GM23338 (cell line): ENCODE data around the gene GIPC2. TPM values are rescaled to one million over a fixed set of nuclear protein-coding genes. Genes with fewer than 3 reads are reported as not detected.
"Not testable (repeated sequence)": the region's sequence is repeated elsewhere in the genome, so short reads cannot be mapped to it uniquely, and the experiment has no call there.

Experiments used
- ATAC-seq: fragments of 200-7000 bp; cut with Tn5 transposase; 3 replicates; pipeline ENCODE4 v1.9.1; 2020
- DNase-seq: peaks from one replicate; pipeline ENCODE4 v3.0.0-alpha.2; 2015; ENCODE audit warnings: low spot score
- H2AFZ ChIP-seq: fragments of 200-600 bp; sonication (generic); 2 replicates; pipeline ENCODE4 v1.8.0; 2016; ENCODE audit warnings: antibody characterized with exemption, mild to moderate bottlenecking, moderate library complexity
- H3F3A ChIP-seq: fragments of 200-600 bp; sonication (generic); replicated peaks from 2 replicates; pipeline ENCODE4 v1.8.0; 2017; ENCODE audit warnings: antibody characterized with exemption, mixed run types, low read depth
- H3K27ac ChIP-seq: fragments of 200-600 bp; sonication (generic); 2 replicates; pipeline ENCODE4 v1.6.1; 2016; ENCODE audit warnings: low read depth
- H3K27me3 ChIP-seq: fragments of 200-600 bp; sonication (generic); 2 replicates; pipeline ENCODE4 v1.8.0; 2016; ENCODE audit warnings: mild to moderate bottlenecking, mixed run types, moderate library complexity; ENCODE audit not compliant: insufficient read depth
- H3K36me3 ChIP-seq: fragments of 200-600 bp; sonication (generic); 2 replicates; pipeline ENCODE4 v1.8.0; 2016; ENCODE audit warnings: mild to moderate bottlenecking; ENCODE audit not compliant: insufficient read depth
- H3K4me1 ChIP-seq: fragments of 200-600 bp; sonication (generic); 2 replicates; pipeline ENCODE4 v1.8.0; 2016; ENCODE audit warnings: mild to moderate bottlenecking, moderate library complexity; ENCODE audit not compliant: insufficient read depth
- H3K4me2 ChIP-seq: fragments of 200-600 bp; sonication (generic); 2 replicates; pipeline ENCODE4 v1.7.1; 2017; ENCODE audit warnings: mixed run types
- H3K4me3 ChIP-seq: fragments of 200-600 bp; sonication (generic); 2 replicates; pipeline ENCODE4 v1.6.1; 2016; ENCODE audit warnings: mixed run types
- H3K79me2 ChIP-seq: fragments of 200-600 bp; sonication (generic); replicated peaks from 2 replicates; pipeline ENCODE4 v1.8.0; 2017; ENCODE audit warnings: mild to moderate bottlenecking; ENCODE audit not compliant: insufficient read depth
- H3K9me2 ChIP-seq: fragments of 200-600 bp; sonication (generic); 2 replicates; pipeline ENCODE4 v1.8.0; 2017; ENCODE audit not compliant: insufficient read depth
- H4K20me1 ChIP-seq: fragments of 200-600 bp; sonication (generic); replicated peaks from 2 replicates; pipeline ENCODE4 v1.8.0; 2017; ENCODE audit warnings: mild to moderate bottlenecking; ENCODE audit not compliant: insufficient read depth
- H3K27ac Mint-ChIP-seq: 2 replicates; pipeline ENCODE4 v1.8.0; 2020; ENCODE audit warnings: inconsistent platforms, mild to moderate bottlenecking, moderate library complexity, mixed read lengths
- H3K27me3 Mint-ChIP-seq: 3 replicates; pipeline ENCODE4 v1.8.0; 2022; ENCODE audit warnings: low read depth, mild to moderate bottlenecking, moderate library complexity, mixed read lengths, inconsistent platforms; ENCODE audit not compliant: insufficient read depth, poor library complexity
- H3K36me3 Mint-ChIP-seq: 3 replicates; pipeline ENCODE4 v1.8.0; 2021; ENCODE audit warnings: low read depth, mild to moderate bottlenecking, inconsistent platforms, moderate library complexity, mixed read lengths
- H3K4me1 Mint-ChIP-seq: 3 replicates; pipeline ENCODE4 v1.8.0; 2020; ENCODE audit warnings: mild to moderate bottlenecking, inconsistent platforms, mixed read lengths
- H3K4me3 Mint-ChIP-seq: 3 replicates; pipeline ENCODE4 v1.8.0; 2021; ENCODE audit warnings: moderate library complexity, mild to moderate bottlenecking, inconsistent platforms, mixed read lengths
- H3K9me3 Mint-ChIP-seq: 3 replicates; pipeline ENCODE4 v1.8.0; 2020; ENCODE audit warnings: moderate library complexity, mild to moderate bottlenecking, inconsistent platforms, mixed read lengths
- CREB1 ChIP-seq: fragments of 250-450 bp; sonication (Bioruptor Pico); IDR thresholded peaks from 2 replicates; pipeline ENCODE4 v1.5.0; 2020; ENCODE audit warnings: low read depth, mild to moderate bottlenecking, moderate library complexity
- EZH2phosphoT487 ChIP-seq: fragments of 200-600 bp; sonication (generic); IDR thresholded peaks from one replicate; pipeline ENCODE4 v1.8.1; 2018; ENCODE audit warnings: antibody characterized with exemption; ENCODE audit not compliant: unreplicated experiment
- POLR2AphosphoS5 ChIP-seq: IDR thresholded peaks from 2 replicates; pipeline ENCODE4 v1.6.1; 2016; ENCODE audit warnings: antibody characterized with exemption, low read depth
- STAT1 ChIP-seq: IDR thresholded peaks from one replicate; pipeline ENCODE4 v1.6.1; 2016; ENCODE audit warnings: antibody characterized with exemption; ENCODE audit not compliant: unreplicated experiment
- ZNF114 ChIP-seq: fragments of 250-450 bp; sonication (Bioruptor Pico); IDR thresholded peaks from 2 replicates; pipeline ENCODE4 v1.5.0; 2020; ENCODE audit warnings: mild to moderate bottlenecking, moderate library complexity
- ZNF331 ChIP-seq: fragments of 250-450 bp; sonication (Bioruptor Pico); IDR thresholded peaks from 2 replicates; pipeline ENCODE4 v1.5.0; 2020; ENCODE audit warnings: low read depth, mild to moderate bottlenecking, moderate library complexity
- polyA plus RNA-seq: library from polyadenylated mRNA; unstranded; fragments of >200 nt; fragmentation: Nextera tagmentation; extraction: Ambion mirVana; gene quantifications from 2 replicates; pipeline ENCODE4 v1.2.1, GENCODE V29; 2016
- total RNA-seq: library from RNA; depleted of rRNA; stranded (reverse); fragments of >200 nt; shearing (Covaris generic); gene quantifications from 2 replicates; pipeline ENCODE4 v1.2.3, GENCODE V29; 2014
- TF ChIP-seq, protein P1 (sequence below), 2 experiments: fragments of 200-600 bp in 1 of 2; sonication (generic) in 1 of 2; conservative IDR thresholded peaks; 2 replicates each; pipeline versions ENCODE4 v1.5.1 to v1.6.1; 2016 to 2017; ENCODE audit warnings: antibody characterized with exemption in 2 of 2, low read depth in 2 of 2, mild to moderate bottlenecking in 2 of 2, moderate library complexity in 1 of 2
- TF ChIP-seq, protein P2 (sequence below): IDR thresholded peaks from one replicate; pipeline ENCODE4 v1.6.1; 2018; ENCODE audit warnings: antibody characterized with exemption; ENCODE audit not compliant: unreplicated experiment

GIPC2 gene
- total and polyA plus RNA-seq, 2 experiments from 2014 or later: 1.2 to 1.5 TPM

DNA sequence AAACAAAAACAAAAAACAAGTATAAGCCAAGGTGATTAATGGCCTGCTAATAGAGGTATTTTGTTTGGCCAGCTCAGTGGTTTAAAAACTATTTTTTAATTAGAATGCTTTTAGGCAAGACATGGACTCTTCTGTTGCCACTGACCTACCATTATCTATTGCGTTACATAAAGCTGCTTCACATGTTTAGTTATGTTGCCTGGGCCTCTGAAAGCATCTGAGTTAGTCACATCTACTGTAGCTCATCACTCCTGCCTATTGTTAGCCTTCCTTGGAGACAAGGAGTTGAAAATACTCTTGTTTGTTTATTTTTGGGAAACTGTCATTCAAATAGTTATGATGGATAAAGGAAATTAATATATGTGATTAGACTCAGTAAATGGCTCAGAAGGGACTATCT, 26.7 kb upstream of the GIPC2 start (continued):
- TF ChIP-seq, protein P1, sequence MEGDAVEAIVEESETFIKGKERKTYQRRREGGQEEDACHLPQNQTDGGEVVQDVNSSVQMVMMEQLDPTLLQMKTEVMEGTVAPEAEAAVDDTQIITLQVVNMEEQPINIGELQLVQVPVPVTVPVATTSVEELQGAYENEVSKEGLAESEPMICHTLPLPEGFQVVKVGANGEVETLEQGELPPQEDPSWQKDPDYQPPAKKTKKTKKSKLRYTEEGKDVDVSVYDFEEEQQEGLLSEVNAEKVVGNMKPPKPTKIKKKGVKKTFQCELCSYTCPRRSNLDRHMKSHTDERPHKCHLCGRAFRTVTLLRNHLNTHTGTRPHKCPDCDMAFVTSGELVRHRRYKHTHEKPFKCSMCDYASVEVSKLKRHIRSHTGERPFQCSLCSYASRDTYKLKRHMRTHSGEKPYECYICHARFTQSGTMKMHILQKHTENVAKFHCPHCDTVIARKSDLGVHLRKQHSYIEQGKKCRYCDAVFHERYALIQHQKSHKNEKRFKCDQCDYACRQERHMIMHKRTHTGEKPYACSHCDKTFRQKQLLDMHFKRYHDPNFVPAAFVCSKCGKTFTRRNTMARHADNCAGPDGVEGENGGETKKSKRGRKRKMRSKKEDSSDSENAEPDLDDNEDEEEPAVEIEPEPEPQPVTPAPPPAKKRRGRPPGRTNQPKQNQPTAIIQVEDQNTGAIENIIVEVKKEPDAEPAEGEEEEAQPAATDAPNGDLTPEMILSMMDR (conservative IDR thresholded peaks at IDR 0.05; ENCODE audit: low read depth in 2 of 2): no peak
- no peak for TF ChIP-seq CREB1 (CRISPR knock-in tag)

DNA sequence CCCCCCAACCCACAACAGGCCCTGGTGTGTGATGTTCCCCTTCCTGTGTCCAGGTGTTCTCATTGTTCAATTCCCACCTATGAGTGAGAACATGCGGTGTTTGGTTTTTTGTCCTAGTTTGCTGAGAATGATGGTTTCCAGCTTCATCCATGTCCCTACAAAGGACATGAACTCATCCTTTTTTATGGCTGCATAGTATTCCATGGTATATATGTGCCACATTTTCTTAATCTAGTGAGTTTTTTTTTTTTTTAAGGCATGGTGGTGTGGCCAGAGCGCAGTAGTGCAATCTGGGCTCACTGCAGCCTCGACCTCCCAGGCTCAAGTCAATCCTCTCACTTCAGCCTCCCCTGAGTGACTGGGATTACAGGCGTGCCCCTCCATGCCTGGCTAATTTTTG, 24.6 kb upstream of the GIPC2 start:
- H3K4me3 Mint-ChIP-seq, H3K79me2 ChIP-seq, H3K4me1 ChIP-seq, H3K36me3 ChIP-seq, H3K27ac Mint-ChIP-seq, H4K20me1 ChIP-seq, H3K4me1 Mint-ChIP-seq, H3F3A ChIP-seq, H3K9me3 Mint-ChIP-seq, H3K27me3 Mint-ChIP-seq, H2AFZ ChIP-seq, H3K9me2 ChIP-seq, H3K27me3 ChIP-seq, H3K36me3 Mint-ChIP-seq, H3K4me3 ChIP-seq, H3K27ac ChIP-seq, H3K4me2 ChIP-seq, DNase-seq, ATAC-seq: not testable (repeated sequence)

DNA sequence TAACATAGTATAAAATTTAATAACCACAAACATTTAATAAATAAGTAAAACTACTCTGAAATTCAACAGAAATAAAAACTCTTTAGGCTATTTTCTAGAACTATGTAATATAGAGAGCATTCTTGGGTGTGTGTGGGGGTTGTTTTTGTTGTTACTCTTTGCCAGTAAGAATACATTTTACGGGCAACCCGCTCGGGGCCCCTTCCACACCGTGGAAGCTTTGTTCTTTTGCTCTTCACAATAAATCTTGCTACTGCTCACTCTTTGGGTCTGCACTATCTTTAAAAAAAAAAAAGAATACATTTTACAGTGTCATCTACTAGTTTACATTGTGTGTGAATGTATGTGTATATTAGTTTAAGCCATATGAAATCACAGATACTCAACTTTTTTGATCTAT, 16.0 kb upstream of the GIPC2 start:
- no peaks in the 10 kb centered on the region for H4K20me1 ChIP-seq
- no peaks in the 10 kb centered on the region for H3K79me2 ChIP-seq
- H3K27ac ChIP-seq: no peak overlapping the region
- H3K4me3 ChIP-seq: no peak overlapping the region
- H3K36me3 Mint-ChIP-seq: no peaks in the 10 kb centered on the region
- H3K4me1 ChIP-seq: no peaks in the 10 kb centered on the region
- TF ChIP-seq POLR2AphosphoS5 (no peak), STAT1 (no peak), ZNF114 (CRISPR knock-in tag) (no peak), EZH2phosphoT487 (no peak), ZNF331 (CRISPR knock-in tag) (no peak)
- TF ChIP-seq, protein P2, sequence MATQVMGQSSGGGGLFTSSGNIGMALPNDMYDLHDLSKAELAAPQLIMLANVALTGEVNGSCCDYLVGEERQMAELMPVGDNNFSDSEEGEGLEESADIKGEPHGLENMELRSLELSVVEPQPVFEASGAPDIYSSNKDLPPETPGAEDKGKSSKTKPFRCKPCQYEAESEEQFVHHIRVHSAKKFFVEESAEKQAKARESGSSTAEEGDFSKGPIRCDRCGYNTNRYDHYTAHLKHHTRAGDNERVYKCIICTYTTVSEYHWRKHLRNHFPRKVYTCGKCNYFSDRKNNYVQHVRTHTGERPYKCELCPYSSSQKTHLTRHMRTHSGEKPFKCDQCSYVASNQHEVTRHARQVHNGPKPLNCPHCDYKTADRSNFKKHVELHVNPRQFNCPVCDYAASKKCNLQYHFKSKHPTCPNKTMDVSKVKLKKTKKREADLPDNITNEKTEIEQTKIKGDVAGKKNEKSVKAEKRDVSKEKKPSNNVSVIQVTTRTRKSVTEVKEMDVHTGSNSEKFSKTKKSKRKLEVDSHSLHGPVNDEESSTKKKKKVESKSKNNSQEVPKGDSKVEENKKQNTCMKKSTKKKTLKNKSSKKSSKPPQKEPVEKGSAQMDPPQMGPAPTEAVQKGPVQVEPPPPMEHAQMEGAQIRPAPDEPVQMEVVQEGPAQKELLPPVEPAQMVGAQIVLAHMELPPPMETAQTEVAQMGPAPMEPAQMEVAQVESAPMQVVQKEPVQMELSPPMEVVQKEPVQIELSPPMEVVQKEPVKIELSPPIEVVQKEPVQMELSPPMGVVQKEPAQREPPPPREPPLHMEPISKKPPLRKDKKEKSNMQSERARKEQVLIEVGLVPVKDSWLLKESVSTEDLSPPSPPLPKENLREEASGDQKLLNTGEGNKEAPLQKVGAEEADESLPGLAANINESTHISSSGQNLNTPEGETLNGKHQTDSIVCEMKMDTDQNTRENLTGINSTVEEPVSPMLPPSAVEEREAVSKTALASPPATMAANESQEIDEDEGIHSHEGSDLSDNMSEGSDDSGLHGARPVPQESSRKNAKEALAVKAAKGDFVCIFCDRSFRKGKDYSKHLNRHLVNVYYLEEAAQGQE: no peak
- no peak overlapping the region for H2AFZ ChIP-seq
- H3K9me3 Mint-ChIP-seq: no peaks in the 10 kb centered on the region
- H3K4me2 ChIP-seq: no peak overlapping the region
- no peak for ATAC-seq
- H3K4me1 Mint-ChIP-seq: no peaks in the 10 kb centered on the region
- H3F3A ChIP-seq: no peaks in the 10 kb centered on the region
- no peak overlapping the region for H3K27ac Mint-ChIP-seq
- no peaks in the 10 kb centered on the region for H3K27me3 Mint-ChIP-seq
- no peak for DNase-seq
- no peaks in the 10 kb centered on the region for H3K9me2 ChIP-seq
- no peaks in the 10 kb centered on the region for H3K27me3 ChIP-seq
- H3K4me3 Mint-ChIP-seq: no peak overlapping the region
- H3K36me3 ChIP-seq: no peaks in the 10 kb centered on the region
